Measurements from ENCODE around the gene SLCO4A1.

DNA sequence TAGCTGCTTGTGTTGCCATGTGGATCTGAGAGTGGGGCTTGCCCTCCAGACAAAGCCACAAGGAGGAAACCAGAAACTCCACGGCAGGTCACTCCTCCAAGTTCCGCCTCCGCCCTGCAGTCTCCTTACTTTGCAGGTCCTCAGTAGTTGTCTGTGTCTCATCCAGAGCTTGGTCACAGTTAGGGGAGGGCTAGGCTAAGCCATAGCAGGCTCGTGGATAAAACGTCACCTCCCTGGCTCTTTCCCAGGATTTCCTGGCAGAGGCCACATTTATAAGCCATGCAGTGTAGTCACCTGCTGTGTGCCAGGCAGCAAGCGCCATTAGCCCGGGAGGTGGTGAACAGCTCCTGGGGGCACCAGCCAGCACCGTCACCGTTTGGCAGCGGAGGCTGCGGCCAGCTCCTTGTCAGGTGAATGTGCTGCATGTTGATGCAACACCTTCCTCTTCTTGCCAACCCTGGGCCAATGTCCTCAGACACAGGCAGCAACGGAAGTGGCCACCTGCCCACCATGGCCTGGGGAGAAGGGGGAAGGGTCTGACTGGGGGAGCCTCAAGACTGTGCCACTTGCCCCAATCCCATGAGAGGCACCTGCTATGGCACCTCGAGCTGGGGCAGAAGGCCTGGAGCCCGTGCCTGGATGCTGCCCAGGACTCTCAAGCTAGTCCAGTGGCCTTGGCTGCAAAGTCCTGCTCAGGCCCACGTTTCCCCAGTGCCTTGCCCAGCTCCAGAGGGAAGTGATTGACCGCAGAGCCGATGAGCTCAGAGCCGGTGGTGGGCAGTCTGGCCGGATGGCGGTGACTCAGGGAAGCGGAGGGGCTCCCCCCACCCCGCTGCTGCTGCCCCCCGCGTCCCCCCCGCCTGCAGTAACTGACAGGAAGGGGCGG, 39.0 kb upstream of the SLCO4A1 start:
- TF ChIP-seq, protein P1, sequence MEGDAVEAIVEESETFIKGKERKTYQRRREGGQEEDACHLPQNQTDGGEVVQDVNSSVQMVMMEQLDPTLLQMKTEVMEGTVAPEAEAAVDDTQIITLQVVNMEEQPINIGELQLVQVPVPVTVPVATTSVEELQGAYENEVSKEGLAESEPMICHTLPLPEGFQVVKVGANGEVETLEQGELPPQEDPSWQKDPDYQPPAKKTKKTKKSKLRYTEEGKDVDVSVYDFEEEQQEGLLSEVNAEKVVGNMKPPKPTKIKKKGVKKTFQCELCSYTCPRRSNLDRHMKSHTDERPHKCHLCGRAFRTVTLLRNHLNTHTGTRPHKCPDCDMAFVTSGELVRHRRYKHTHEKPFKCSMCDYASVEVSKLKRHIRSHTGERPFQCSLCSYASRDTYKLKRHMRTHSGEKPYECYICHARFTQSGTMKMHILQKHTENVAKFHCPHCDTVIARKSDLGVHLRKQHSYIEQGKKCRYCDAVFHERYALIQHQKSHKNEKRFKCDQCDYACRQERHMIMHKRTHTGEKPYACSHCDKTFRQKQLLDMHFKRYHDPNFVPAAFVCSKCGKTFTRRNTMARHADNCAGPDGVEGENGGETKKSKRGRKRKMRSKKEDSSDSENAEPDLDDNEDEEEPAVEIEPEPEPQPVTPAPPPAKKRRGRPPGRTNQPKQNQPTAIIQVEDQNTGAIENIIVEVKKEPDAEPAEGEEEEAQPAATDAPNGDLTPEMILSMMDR (conservative IDR thresholded peaks at IDR 0.05; ENCODE audit: low read depth, low read length): no peak
- TF ChIP-seq EZH2 (IDR thresholded peaks at IDR 0.05; ENCODE audit: low read length, unreplicated experiment): no peak
- peak; percentile 86 for TF ChIP-seq EZH2phosphoT487 (IDR thresholded peaks at IDR 0.05; ENCODE audit: borderline replicate concordance, low read length)
